HL-60 (cell line): ENCODE results near the gene PIGR.

ENCODE experiments used
- DNase-seq, 2 experiments: peaks; one replicate each; pipeline ENCODE4 v3.0.0-alpha.2; 2010 to 2020; ENCODE audit warnings: low read depth in 1 of 2, low spot score in 1 of 2
- H3K27ac ChIP-seq: fragments of 250-450 bp; sonication (Bioruptor Pico); replicated peaks from 2 replicates; pipeline ENCODE4 v1.5.1; 2020; ENCODE audit warnings: mild to moderate bottlenecking, moderate library complexity
- H3K27me3 ChIP-seq: fragments of 250-450 bp; sonication (Bioruptor Pico); 2 replicates; pipeline ENCODE4 v1.5.1; 2021; ENCODE audit warnings: mild to moderate bottlenecking, moderate library complexity; ENCODE audit not compliant: insufficient read depth, poor library complexity, severe bottlenecking
- H3K4me3 ChIP-seq: replicated peaks from 2 replicates; pipeline ENCODE4 v1.5.1; 2011; ENCODE audit warnings: mild to moderate bottlenecking, control low read depth, low read length; ENCODE audit not compliant: insufficient read depth
- CTCF ChIP-seq: IDR thresholded peaks from one replicate; pipeline ENCODE4 v1.5.1; 2011; ENCODE audit warnings: low read length, control low read depth, inconsistent platforms; ENCODE audit not compliant: insufficient read depth
- GABPA ChIP-seq: IDR thresholded peaks from 2 replicates; pipeline ENCODE4 v1.6.1; 2012; ENCODE audit warnings: low read depth
- POLR2AphosphoS5 ChIP-seq: IDR thresholded peaks from 2 replicates; pipeline ENCODE4 v1.6.1; 2012; ENCODE audit warnings: low read depth
- REST ChIP-seq: IDR thresholded peaks from 2 replicates; pipeline ENCODE4 v1.6.1; 2012; ENCODE audit warnings: low read depth; ENCODE audit not compliant: insufficient replicate concordance
- SPI1 ChIP-seq: IDR thresholded peaks from 2 replicates; pipeline ENCODE4 v1.6.1; 2012; ENCODE audit warnings: low read depth, mild to moderate bottlenecking, borderline replicate concordance

PIGR gene

DNA sequence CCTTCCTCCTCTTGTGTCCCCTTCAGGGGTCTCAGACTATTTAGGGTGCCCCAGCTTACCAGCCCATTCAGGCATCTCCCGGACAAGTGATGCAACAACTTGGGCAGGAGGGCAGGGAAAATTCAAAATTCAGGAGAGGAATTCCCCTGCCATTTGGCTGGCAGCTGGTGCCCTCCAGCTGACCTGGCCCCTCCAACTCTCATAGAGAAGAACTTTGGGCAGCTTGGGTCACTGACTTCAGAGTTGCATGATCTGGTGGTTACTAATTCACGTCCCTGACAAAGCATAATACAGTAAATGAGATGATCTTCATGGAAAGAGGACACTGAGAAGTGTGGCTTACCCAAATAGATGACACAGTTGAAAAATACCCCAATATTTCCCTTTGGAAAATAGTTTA lies 24.2 kb upstream of the PIGR start, which contains the start of gene FCAMR:
FCAMR (minus strand) TSS at position 15 of the 400 bp plus-strand sequence. CDS start 335 bp downstream, outside the sequence.
- Histone ChIP-seq H3K4me3 (no peak within 1 kb of the TSS), H3K27ac (no peak within 1 kb of the TSS), H3K27me3 (no peaks in the 10 kb centered on the region)
- no peak for DNase-seq
- TF ChIP-seq CTCF (no peak), REST (no peak), POLR2AphosphoS5 (no peak), SPI1 (no peak), GABPA (no peak)

- no peak for TF ChIP-seq GABPA
- TF ChIP-seq REST: no peak
- TF ChIP-seq CTCF: no peak
- no peak for TF ChIP-seq POLR2AphosphoS5
- no peak for TF ChIP-seq SPI1
- DNase-seq: no peak
These were observed 22.8 kb upstream of the PIGR start for GRCh38 chr1:206969090-206969489.

DNA sequence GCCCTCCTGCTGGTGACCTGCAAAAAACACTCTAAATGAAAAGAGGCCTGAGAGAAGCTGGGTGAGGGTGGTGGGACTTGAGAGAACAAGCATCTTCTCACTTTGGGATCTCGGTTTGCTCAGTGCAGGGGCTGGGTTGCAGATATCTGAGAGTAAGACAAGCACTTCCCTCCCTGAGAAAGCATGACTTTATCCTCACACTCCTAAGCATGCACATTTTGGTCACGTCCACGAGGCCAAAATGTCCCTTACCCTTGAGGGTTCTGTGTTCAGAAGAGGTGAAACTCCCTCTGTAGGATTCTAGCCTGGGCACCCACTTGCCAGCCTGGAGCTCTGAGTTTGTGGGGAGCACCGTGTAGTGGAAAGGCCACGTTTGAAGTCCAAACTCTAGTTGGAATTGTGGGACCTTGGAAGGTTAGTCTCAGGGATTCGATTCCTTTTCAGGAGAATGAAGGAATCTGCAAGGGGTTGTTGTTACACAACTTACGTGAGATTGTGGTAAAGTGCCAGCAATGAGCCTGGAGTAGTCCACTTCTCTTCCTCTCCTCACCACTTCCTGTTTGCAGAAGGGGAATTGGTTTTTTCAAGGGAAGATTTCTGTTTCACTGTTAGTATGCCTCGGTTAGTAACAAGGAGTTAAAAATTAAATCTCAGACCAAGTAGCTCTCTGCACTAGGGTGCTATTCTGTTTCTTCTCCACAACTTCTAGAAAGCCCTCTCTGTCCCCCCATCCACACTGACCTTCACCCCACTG lies 21.0 kb upstream of the PIGR start:
- TF ChIP-seq REST: no peak
- TF ChIP-seq SPI1: peak; percentile 99
- no peak for TF ChIP-seq CTCF
- TF ChIP-seq GABPA: no peak
- TF ChIP-seq POLR2AphosphoS5: 0 out of 2 replicates have a peak, but pooled peaks have one; percentile 36
- Histone ChIP-seq H3K4me3 (no peak overlapping the region), H3K27me3 (no peaks in the 10 kb centered on the region), H3K27ac (no peak overlapping the region)
- DNase-seq: peak; percentile 71 to 81

More at GRCh38 chr1:206969090-206969489, 22.8 kb upstream of the PIGR start:
- H3K27ac ChIP-seq: no peak overlapping the region
- H3K27me3 ChIP-seq: no peaks in the 10 kb centered on the region
- H3K4me3 ChIP-seq: no peak overlapping the region
